SK-N-MC (cell line): ENCODE measurements around the gene VEGFC.

Source experiments
- EZH2 ChIP-seq: fragments of 200-600 bp; sonication (generic); IDR thresholded peaks from one replicate; pipeline ENCODE4 v1.6.1; 2017; ENCODE audit warnings: antibody characterized with exemption
- FOXP2 ChIP-seq: optimal IDR thresholded peaks from 2 replicates; pipeline ENCODE3; 2011; ENCODE audit warnings: mild to moderate bottlenecking, moderate library complexity; ENCODE audit not compliant: insufficient read depth; ENCODE audit errors: extremely low read length, control extremely low read depth
- POLR2AphosphoS5 ChIP-seq: IDR thresholded peaks from 2 replicates; pipeline ENCODE4 v1.6.1; 2012; ENCODE audit warnings: mild to moderate bottlenecking, low read depth, low read length, borderline replicate concordance

- TF ChIP-seq POLR2AphosphoS5 = no peak
- TF ChIP-seq EZH2 = no peak
- TF ChIP-seq FOXP2 = no peak
Measured at GRCh38 chr4:176741253-176741652, 51.5 kb downstream of the VEGFC start.
